Left ventricle myocardium inferior (tissue), 1 donor: ENCODE results near the gene PTMS. TPM values are rescaled to one million over a fixed set of nuclear protein-coding genes. Genes with fewer than 3 reads are reported as not detected.
A peak's percentile ranks its signal among the peaks of the same experiment; 100 is the strongest.

Experiments used
- DNase-seq: peaks from one replicate; pipeline ENCODE4 v3.0.0-alpha.2; 2020
- H3K27ac ChIP-seq: fragments of 200-600 bp; replicated peaks from 2 replicates; pipeline ENCODE4 v1.8.0; 2021
- H3K27me3 ChIP-seq: fragments of 200-600 bp; 2 replicates; pipeline ENCODE4 v1.8.0; 2021; ENCODE audit warnings: low read depth
- H3K36me3 ChIP-seq: fragments of 200-600 bp; 2 replicates; pipeline ENCODE4 v1.8.0; 2021
- H3K4me1 ChIP-seq: fragments of 200-600 bp; 2 replicates; pipeline ENCODE4 v1.8.0; 2021
- H3K4me3 ChIP-seq: fragments of 200-600 bp; 2 replicates; pipeline ENCODE4 v1.8.0; 2021; ENCODE audit warnings: mild to moderate bottlenecking, moderate library complexity
- H3K9me3 ChIP-seq: fragments of 200-600 bp; replicated peaks from 2 replicates; pipeline ENCODE4 v1.8.0; 2021
- CTCF ChIP-seq: fragments of 200-600 bp; IDR thresholded peaks from 2 replicates; pipeline ENCODE4 v1.8.0; 2021; ENCODE audit warnings: antibody characterized with exemption, mild to moderate bottlenecking, borderline replicate concordance
- intact Hi-C: fragments of 100-400 bp; cut with micrococcal nuclease; formaldehyde crosslinking; loops from one replicate; pipeline ENCODE4 v1.11.0; 2022
- total RNA-seq: library from RNA; stranded (reverse); fragmentation: NEBNext Ultra II Directional; extraction: Animal tissue kit (Norgen Biotek cat#: 25700); gene quantifications from one replicate; pipeline ENCODE4 v1.2.1, GENCODE V29; 2021
- donor health status: DM: no; HTN: yes; CAD: no; lungs with severe emphysema.

Gene PTMS
- total RNA-seq, 1 donor from 2014 or later, result 104 TPM

GRCh38 chr12:6790496-6791150 is 24.5 kb downstream of the PTMS start:
- peak overlapping the region; percentile 34 for H3K4me3 ChIP-seq
- H3K27ac ChIP-seq, result no peak overlapping the region

GRCh38 chr12:6791931-6792520 is 25.9 kb downstream of the PTMS start:
- Histone ChIP-seq H3K36me3 (no peaks in the 10 kb centered on the region), H3K9me3 (no peaks in the 10 kb centered on the region), H3K27me3 (peaks cover 6% of the 10 kb centered on the region), H3K4me3 (peak overlapping the region; percentile 27), H3K27ac (peak overlapping the region; percentile 46), H3K4me1 (peaks cover 9% of the 10 kb centered on the region)
- no peak for DNase-seq
- TF ChIP-seq CTCF, result no peak
- intact Hi-C loops, result no loop called here

More at GRCh38 chr12:6790496-6791150, 24.5 kb downstream of the PTMS start:
- intact Hi-C loops, result no loop called here
- no peaks in the 10 kb centered on the region for H3K9me3 ChIP-seq
- peaks cover 17% of the 10 kb centered on the region for H3K4me1 ChIP-seq
- H3K27me3 ChIP-seq, result no peaks in the 10 kb centered on the region
- DNase-seq, result no peak
- H3K36me3 ChIP-seq, result no peaks in the 10 kb centered on the region
- TF ChIP-seq CTCF, result no peak

- Histone ChIP-seq H3K27ac (peak overlapping the region; percentile 46), H3K4me1 (peaks cover 4% of the 10 kb centered on the region), H3K9me3 (no peaks in the 10 kb centered on the region), H3K4me3 (peak overlapping the region; percentile 27), H3K27me3 (peaks cover 6% of the 10 kb centered on the region), H3K36me3 (no peaks in the 10 kb centered on the region)
- intact Hi-C loops, result no loop called here
- no peak for TF ChIP-seq CTCF
- peak; percentile 38 for DNase-seq
Measured at GRCh38 chr12:6792522-6793201, 26.5 kb downstream of the PTMS start.

- intact Hi-C loops, result no loop called here
- Histone ChIP-seq H3K4me3 (no peak overlapping the region), H3K27me3 (peaks cover 6% of the 10 kb centered on the region), H3K4me1 (peaks cover 4% of the 10 kb centered on the region), H3K9me3 (no peaks in the 10 kb centered on the region), H3K36me3 (no peaks in the 10 kb centered on the region), H3K27ac (no peak overlapping the region)
- TF ChIP-seq CTCF, result no peak
- no peak for DNase-seq
Measured at GRCh38 chr12:6795088-6795487, 28.9 kb downstream of the PTMS start.

- DNase-seq, result no peak
- no peaks in the 10 kb centered on the region for H3K9me3 ChIP-seq
Measured at GRCh38 chr12:6796576-6796975, 30.4 kb downstream of the PTMS start.

More at GRCh38 chr12:6796576-6796975, 30.4 kb downstream of the PTMS start:
- Histone ChIP-seq H3K27me3 (peaks cover 6% of the 10 kb centered on the region), H3K4me3 (no peak overlapping the region), H3K36me3 (no peaks in the 10 kb centered on the region), H3K4me1 (peaks cover 4% of the 10 kb centered on the region), H3K27ac (no peak overlapping the region)
- intact Hi-C loops, result no loop called here
- no peak for TF ChIP-seq CTCF
